ENCODE data around the gene DGKI.

DNA sequence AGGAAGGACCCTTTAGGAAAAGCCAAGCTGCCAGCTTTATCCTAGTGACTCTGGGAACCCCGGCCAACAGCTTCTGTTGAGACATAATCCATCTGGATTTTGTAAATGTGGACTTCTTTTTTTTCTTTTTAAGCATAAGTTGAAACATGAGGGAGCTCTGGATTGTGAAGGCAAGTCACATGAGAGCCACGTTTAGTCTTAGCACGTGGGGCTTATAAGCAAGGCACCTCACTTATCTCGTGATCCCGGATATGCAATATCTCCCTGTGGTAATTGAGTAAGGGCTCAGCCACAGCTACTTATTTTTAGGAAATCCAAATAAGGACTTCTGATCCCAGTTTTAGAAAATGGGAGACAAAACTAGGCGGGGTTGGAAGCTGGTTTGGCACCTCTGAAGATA, 392.0 kb downstream of the DGKI start:
- TF ChIP-seq SREBF2 (IDR thresholded peaks at IDR 0.05) (no peak), POLR2AphosphoS2 (conservative IDR thresholded peaks at IDR 0.05; ENCODE audit: low read length) (no peak), ZC3H11A (IDR thresholded peaks at IDR 0.05) (no peak), RAD21 (conservative IDR thresholded peaks at IDR 0.05 in 1 of 2, IDR thresholded peaks at IDR 0.05 in 1 of 2) (no peak), MAFK (IDR thresholded peaks at IDR 0.05; ENCODE audit: partially characterized antibody) (no peak), MAZ (IDR thresholded peaks at IDR 0.05; ENCODE audit: borderline replicate concordance, low read depth, low read length) (no peak), JUN (IDR thresholded peaks at IDR 0.05) (no peak), SMC3 (IDR thresholded peaks at IDR 0.05) (no peak)
- TF ChIP-seq, protein P1, sequence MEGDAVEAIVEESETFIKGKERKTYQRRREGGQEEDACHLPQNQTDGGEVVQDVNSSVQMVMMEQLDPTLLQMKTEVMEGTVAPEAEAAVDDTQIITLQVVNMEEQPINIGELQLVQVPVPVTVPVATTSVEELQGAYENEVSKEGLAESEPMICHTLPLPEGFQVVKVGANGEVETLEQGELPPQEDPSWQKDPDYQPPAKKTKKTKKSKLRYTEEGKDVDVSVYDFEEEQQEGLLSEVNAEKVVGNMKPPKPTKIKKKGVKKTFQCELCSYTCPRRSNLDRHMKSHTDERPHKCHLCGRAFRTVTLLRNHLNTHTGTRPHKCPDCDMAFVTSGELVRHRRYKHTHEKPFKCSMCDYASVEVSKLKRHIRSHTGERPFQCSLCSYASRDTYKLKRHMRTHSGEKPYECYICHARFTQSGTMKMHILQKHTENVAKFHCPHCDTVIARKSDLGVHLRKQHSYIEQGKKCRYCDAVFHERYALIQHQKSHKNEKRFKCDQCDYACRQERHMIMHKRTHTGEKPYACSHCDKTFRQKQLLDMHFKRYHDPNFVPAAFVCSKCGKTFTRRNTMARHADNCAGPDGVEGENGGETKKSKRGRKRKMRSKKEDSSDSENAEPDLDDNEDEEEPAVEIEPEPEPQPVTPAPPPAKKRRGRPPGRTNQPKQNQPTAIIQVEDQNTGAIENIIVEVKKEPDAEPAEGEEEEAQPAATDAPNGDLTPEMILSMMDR (IDR thresholded peaks at IDR 0.05): no peak
- TF ChIP-seq, protein P2, sequence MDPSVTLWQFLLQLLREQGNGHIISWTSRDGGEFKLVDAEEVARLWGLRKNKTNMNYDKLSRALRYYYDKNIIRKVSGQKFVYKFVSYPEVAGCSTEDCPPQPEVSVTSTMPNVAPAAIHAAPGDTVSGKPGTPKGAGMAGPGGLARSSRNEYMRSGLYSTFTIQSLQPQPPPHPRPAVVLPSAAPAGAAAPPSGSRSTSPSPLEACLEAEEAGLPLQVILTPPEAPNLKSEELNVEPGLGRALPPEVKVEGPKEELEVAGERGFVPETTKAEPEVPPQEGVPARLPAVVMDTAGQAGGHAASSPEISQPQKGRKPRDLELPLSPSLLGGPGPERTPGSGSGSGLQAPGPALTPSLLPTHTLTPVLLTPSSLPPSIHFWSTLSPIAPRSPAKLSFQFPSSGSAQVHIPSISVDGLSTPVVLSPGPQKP (IDR thresholded peaks at IDR 0.05; ENCODE audit: low read depth, low read length): no peak
